Measurements from ENCODE around the gene SOX10. TPM values are rescaled to one million over a fixed set of nuclear protein-coding genes. Genes with fewer than 3 reads are reported as not detected.

Gene SOX10
- total RNA-seq, 4 donors from 2014 or later: 7.8 to 45.2 (median 29.7) TPM

GRCh38 chr22:37999236-37999635 lies 14.9 kb upstream of the SOX10 start:
- intact Hi-C loops (cut with DNase I; ENCODE audit: low total_unique reads): no loop called here
- TF ChIP-seq POLR2A (IDR thresholded peaks at IDR 0.05) (no peak), CTCF (IDR thresholded peaks at IDR 0.05) (no peak)
- peak in 1 of 2 donors; percentile 43 for DNase-seq (ENCODE audit: low spot score in 2 of 2)
- no peak overlapping the region for H3K4me3 ChIP-seq (ENCODE audit: low read depth, poor library complexity, severe bottlenecking)
- WGBS, 2 donors: 38 to 57% methylated on average over 5 to 8 of the region's 10 CpGs

GRCh38 chr22:37998543-37998942 lies 14.2 kb upstream of the SOX10 start:
- WGBS, 2 donors: 55 to 63% methylated on average over 7 of the region's 7 CpGs
- no peak for DNase-seq (ENCODE audit: low spot score in 2 of 2)
- intact Hi-C loops (cut with DNase I; ENCODE audit: low total_unique reads): no loop called here
- TF ChIP-seq CTCF (IDR thresholded peaks at IDR 0.05) (no peak), POLR2A (IDR thresholded peaks at IDR 0.05) (no peak)
- no peak overlapping the region for H3K4me3 ChIP-seq (ENCODE audit: low read depth, poor library complexity, severe bottlenecking)

- WGBS, 2 donors: 60 to 69% methylated on average over 7 to 8 of the region's 8 CpGs
- no peak overlapping the region for H3K4me3 ChIP-seq (ENCODE audit: low read depth, poor library complexity, severe bottlenecking)
- TF ChIP-seq CTCF (IDR thresholded peaks at IDR 0.05) (no peak), POLR2A (IDR thresholded peaks at IDR 0.05) (no peak)
- no peak for DNase-seq (ENCODE audit: low spot score in 2 of 2)
- intact Hi-C loops (cut with DNase I; ENCODE audit: low total_unique reads): no loop called here
Measured at GRCh38 chr22:37996515-37997246, 12.3 kb upstream of the SOX10 start.

- no peak for DNase-seq (ENCODE audit: low spot score in 2 of 2)
- no peak for TF ChIP-seq POLR2A (IDR thresholded peaks at IDR 0.05)
- TF ChIP-seq CTCF (IDR thresholded peaks at IDR 0.05): no peak
- intact Hi-C loops (cut with DNase I; ENCODE audit: low total_unique reads): no loop called here
- H3K4me3 ChIP-seq (ENCODE audit: low read depth, poor library complexity, severe bottlenecking): no peak overlapping the region
- 19 to 21% methylated on average over 4 of the region's 4 CpGs for WGBS, 2 donors
Measured at GRCh38 chr22:37996079-37996478, 11.7 kb upstream of the SOX10 start.

- no peak overlapping the region for H3K4me3 ChIP-seq (ENCODE audit: low read depth, poor library complexity, severe bottlenecking)
- DNase-seq (ENCODE audit: low spot score in 2 of 2): no peak
- intact Hi-C loops (cut with DNase I; ENCODE audit: low total_unique reads): no loop called here
- 87 to 88% methylated on average over 4 of the region's 4 CpGs for WGBS, 2 donors
- no peak for TF ChIP-seq CTCF (IDR thresholded peaks at IDR 0.05)
- TF ChIP-seq POLR2A (IDR thresholded peaks at IDR 0.05): no peak
Measured at GRCh38 chr22:37995460-37995859, 11.1 kb upstream of the SOX10 start.

GRCh38 chr22:37994982-37995381 lies 10.6 kb upstream of the SOX10 start:
- no peak overlapping the region for H3K4me3 ChIP-seq (ENCODE audit: low read depth, poor library complexity, severe bottlenecking)
- TF ChIP-seq CTCF (IDR thresholded peaks at IDR 0.05) (no peak), POLR2A (IDR thresholded peaks at IDR 0.05) (no peak)
- 86 to 90% methylated on average over 6 of the region's 6 CpGs for WGBS, 2 donors
- DNase-seq (ENCODE audit: low spot score in 2 of 2): no peak
- intact Hi-C loops (cut with DNase I; ENCODE audit: low total_unique reads): no loop called here
